ENCODE results near the gene CLPSL1.
"Not testable (repeated sequence)": the region's sequence is repeated elsewhere in the genome, so short reads cannot be mapped to it uniquely, and the experiment has no call there.

DNA sequence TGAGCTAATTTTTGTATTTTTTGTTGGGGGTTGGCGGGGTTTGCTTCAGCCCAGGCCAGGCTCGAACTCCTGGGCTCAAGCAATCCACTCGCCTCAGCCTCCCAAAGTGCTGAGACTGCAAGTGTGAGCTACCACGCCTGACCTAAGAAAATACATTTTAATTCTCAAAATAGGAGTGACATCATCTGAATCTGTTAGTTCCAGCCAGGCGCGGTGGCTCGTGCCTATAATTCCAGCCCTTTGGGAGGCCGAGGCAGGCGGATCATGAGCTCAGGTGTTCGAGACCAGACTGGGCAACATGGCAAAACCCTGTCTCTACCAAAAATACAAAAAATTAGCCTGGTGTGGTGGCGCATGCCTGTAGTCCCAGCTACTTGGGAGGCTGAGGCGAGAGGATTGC lies 46.5 kb upstream of the CLPSL1 start:
- TF ChIP-seq, protein P1, sequence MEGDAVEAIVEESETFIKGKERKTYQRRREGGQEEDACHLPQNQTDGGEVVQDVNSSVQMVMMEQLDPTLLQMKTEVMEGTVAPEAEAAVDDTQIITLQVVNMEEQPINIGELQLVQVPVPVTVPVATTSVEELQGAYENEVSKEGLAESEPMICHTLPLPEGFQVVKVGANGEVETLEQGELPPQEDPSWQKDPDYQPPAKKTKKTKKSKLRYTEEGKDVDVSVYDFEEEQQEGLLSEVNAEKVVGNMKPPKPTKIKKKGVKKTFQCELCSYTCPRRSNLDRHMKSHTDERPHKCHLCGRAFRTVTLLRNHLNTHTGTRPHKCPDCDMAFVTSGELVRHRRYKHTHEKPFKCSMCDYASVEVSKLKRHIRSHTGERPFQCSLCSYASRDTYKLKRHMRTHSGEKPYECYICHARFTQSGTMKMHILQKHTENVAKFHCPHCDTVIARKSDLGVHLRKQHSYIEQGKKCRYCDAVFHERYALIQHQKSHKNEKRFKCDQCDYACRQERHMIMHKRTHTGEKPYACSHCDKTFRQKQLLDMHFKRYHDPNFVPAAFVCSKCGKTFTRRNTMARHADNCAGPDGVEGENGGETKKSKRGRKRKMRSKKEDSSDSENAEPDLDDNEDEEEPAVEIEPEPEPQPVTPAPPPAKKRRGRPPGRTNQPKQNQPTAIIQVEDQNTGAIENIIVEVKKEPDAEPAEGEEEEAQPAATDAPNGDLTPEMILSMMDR (IDR thresholded peaks at IDR 0.05) = not testable (repeated sequence)
- not testable (repeated sequence) for TF ChIP-seq POLR2AphosphoS5 (IDR thresholded peaks at IDR 0.05; ENCODE audit: low read depth, low read length)
